GM19023 (cell line): ENCODE data around the gene MYOG.

Experiments
- ATAC-seq: cut with Tn5 transposase; IDR thresholded peaks from one replicate; pipeline ENCODE4 v1.9.1; 2021; ENCODE audit warnings: mild to moderate bottlenecking, moderate library complexity; ENCODE audit not compliant: unreplicated experiment

MYOG gene

GRCh38 chr1:203085528-203086406, at the start of gene MYOG:
MYOG (minus strand) TSS chr1:203086012; CDS start chr1:203085961, 51 bp downstream.
- ATAC-seq, result no peak

DNA sequence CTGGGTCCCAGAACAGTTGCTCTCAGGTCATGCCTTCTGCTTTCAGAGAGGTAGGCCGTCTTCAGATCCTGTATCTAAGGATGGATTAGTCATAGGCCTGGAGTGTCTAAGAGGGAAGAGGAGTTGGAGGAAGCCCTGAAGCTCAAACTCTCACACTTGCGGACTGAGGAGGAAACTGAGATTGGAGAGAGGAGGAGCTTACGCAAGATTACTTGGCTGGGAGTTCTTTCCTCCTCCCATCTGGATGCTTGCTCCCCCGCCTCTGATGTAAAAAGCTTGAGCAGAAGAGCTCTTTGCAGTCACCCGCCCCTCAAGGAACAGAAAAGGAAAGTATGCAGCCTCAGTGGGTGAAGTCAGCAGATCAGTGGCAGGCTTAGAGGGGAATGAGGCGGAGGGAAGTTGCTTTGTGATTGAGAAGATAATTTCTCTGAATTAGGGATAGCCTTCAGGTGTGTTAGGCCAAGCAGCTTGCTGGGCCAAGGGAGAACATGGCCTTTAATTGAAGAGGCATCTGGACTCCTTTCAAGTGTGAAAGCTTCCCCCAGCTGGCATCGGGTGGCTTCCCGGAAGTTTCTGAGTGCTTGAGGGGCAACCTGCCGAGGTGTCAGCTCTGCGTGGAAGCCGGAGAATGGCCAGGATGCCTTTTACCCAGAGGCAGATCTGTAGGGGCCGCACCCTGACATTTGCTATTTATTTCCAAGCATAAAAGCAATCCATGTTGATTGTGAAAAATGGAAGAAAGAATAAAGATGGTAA, 48.3 kb upstream of the MYOG start:
- ATAC-seq, result no peak

- no peak for ATAC-seq
These were observed 45.9 kb upstream of the MYOG start for GRCh38 chr1:203131548-203132200.

DNA sequence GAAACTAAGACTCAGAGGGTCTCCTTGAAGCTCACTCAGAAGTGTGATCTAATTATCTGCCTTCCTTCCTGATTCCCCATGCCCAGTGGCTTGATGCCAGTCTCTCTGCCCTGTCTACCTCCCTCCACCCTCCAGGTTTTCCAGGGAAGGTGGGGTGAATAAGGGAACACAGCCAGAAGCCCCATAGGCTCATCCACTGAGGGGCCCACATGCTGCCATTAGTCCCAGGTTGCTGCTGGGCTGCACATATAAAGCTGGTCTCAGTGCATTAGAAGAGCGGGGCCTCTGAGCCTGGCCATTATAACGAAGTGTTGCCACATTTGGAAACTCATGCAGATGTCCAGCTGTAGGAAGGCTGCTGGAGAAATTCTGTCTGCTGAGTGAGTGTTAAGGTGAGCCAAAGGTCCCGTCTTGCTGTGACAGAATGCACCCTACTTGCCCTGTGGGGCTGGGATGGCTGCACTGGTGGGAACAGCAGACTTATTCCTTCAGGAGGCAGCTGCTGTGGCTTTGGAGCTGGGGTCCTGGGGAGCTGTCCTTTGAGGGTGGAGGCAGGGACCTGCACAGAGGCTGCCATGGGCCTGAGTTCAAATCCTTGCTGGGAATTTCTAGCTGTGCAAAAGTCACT, 44.7 kb upstream of the MYOG start:
- no peak for ATAC-seq

GRCh38 chr1:203129501-203130231, 43.9 kb upstream of the MYOG start:
- no peak for ATAC-seq

- no peak for ATAC-seq
These were observed 43.1 kb upstream of the MYOG start for GRCh38 chr1:203128716-203129500.

DNA sequence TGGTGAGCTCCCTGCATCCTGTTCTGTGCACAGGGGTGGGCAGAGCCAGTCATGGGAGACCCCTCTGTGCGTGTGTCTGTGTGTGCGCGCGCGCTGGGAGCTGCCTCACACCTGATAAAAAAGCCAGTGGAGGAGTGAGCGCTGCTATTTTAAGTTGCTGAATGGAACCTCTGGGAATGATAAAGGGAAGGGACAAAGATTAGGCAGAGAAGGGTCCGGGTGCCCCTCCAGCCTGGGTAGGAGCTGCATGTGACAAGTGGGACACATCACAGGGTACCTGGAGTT, 42.6 kb upstream of the MYOG start:
- no peak for ATAC-seq

DNA sequence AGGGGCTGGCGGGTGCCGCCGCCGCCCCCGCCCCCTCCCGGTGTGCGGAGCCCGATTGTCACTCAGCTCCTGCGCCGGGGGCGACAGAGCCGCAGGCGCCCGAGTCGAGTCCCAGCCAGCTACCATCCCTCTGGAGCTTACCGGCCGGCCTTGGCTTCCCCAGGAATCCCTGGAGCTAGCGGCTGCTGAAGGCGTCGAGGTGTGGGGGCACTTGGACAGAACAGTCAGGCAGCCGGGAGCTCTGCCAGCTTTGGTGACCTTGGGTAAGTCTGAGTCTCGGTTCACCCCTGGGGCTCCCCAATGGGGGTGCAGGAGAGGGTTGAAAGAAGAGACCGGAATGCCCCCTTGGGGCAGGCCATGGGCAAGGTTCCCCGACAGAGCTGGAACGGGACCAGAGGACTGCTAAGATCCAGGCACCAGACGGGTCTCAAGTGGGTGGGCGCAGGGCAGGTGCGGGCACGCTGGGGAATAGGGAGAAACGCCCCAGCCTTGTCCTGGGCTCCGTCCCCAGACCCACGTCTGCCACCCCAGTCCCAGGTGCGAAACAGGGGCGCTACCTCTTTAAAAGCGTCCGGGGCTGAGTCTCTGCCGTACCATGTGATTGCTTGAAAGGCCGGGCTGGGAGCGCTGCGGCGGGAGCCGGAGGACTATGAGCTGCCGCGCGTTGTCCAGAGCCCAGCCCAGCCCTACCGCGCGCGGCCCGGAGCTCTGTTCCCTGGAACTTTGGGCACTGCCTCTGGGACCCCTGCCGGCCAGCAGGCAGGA, 42.0 kb upstream of the MYOG start, which contains the start of gene ADORA1:
TSS of gene ADORA1 (plus strand) at position 61 of the 765 bp plus-strand sequence. CDS start 1,116 bp downstream, outside the sequence.
- no peak for ATAC-seq

- no peak for ATAC-seq
These were observed 41.3 kb upstream of the MYOG start for GRCh38 chr1:203126866-203127665.

GRCh38 chr1:203126151-203126865, 40.5 kb upstream of the MYOG start:
- no peak for ATAC-seq

GRCh38 chr1:203124546-203125317, 38.9 kb upstream of the MYOG start:
- no peak for ATAC-seq

GRCh38 chr1:203124011-203124410, 38.2 kb upstream of the MYOG start:
- ATAC-seq, result no peak

DNA sequence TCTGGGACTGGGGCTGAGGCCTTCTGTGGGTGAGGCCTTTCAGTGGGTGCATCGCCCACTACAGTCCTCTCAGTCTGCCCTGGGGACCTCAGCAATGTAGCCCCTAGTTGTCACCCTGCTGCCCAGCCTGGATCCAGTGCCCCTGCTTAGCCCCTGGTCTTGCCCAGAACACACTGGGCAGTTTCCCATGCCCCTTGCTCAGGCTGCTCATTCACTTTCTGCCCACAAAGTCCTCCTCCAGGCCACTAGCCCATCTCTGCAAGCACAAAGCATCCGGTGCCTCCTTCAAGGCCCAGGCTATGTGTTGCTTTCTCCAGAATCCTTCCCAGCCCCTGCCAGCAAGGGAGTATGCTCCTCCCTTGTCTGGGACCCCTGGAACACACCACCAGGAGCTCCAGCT, 36.3 kb upstream of the MYOG start:
- ATAC-seq, result no peak

DNA sequence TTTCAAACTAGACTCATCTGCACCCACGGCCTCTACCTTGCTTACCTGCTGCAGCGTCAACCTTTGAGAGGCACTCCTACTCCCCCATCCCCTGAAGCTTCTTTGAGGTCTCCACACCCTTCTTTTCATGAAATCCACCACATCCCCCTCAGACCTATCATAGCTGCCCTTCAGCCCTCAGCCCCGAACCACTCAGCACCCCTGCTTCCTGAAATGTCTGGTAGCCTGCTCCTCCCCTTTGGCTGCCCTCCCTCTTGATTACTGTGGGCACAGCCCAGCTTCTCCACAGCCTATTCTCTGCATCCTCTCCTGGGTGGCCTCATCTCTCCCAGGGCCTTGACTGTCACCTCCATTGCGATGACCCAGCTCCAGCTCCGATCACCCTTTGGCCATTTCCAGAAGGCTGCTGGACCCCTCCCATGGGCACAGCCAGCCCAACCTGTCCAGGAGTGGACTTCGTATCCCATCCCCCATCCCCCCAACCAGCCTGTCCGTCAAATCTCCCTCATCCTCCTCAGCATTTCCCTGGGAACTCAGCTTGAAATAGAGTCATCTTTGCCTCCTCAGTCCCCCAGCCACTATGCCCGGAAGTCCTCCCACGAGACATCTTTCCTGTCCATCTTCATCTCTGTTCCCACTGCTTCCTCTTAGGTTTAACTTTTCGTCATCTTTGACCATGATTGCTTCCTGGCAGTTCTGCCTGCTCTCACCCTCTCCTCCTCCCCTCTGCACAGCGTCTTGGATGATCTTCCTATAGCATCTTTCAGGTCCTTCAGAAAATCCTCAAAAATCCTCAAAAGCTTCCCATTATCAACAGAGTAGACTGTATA, 35.6 kb upstream of the MYOG start:
- no peak for ATAC-seq

DNA sequence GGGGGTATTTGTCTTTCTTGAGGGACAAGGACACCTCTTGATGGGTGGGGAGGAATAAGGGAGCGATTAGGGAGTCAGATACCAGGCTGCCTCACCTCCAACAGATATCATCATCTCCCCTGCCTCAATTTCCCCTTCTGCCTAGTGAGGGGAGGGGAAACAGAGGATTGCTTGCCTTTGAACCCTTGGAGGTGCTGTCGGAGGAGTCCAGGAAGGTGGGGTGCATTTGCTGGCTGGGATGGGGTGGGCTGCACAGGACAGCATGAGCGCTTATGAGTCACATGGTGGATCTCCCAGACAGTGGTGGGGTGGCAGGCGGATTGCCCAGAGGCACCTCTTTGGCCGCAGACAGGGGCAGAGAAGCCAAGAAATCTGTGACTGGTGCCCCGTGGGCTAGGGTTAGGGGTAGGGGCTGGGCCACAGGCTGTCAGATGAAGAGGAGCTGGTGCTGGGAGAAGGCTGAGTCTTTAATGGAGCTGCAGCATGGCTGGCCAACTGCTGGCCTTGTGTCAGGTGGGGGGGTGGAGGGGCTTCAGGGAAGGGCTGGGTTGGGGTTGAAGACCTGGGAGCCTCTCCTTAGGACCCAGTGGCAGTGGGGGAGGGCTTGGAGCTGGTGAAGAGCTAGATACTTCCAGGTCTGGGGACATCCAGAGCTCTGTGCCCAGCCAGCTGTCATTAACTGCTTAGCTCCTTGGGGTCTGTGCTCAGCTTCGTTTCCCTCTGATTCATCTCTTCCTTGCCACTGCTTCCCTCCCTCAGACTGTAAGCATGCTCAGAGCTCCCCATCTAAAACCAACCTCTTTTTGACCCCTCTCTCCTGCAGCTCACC, 34.7 kb upstream of the MYOG start:
- no peak for ATAC-seq
